HCT116 (cell line): ENCODE results near the gene NEURL3. TPM values are rescaled to one million over a fixed set of nuclear protein-coding genes. Genes with fewer than 3 reads are reported as not detected.

Experiments used
- ATAC-seq: fragments of 200-7000 bp; cut with Tn5 transposase; 2 replicates; pipeline ENCODE4 v1.9.1; 2020; ENCODE audit warnings: mild to moderate bottlenecking, moderate library complexity
- BruUV-seq: library from RNA; stranded (reverse); fragments of 400-500 nt; replicated peaks from 2 replicates; lab custom pipeline; 2021; lab: Mats Ljungman, UMichigan
- CTCF ChIA-PET: fragments of 300-600 bp; sonication (Branson Sonifier 250); formaldehyde crosslinking; loops from one replicate; lab custom pipeline; 2021; ENCODE audit warnings: antibody characterized with exemption; lab: Charles Lee
- POLR2A ChIA-PET: fragments of 300-600, 350-600 bp; sonication (Branson Sonifier 250); formaldehyde crosslinking; loops from one replicate; lab custom pipeline; 2021; ENCODE audit warnings: antibody characterized with exemption; lab: Charles Lee
- RAD21 ChIA-PET, 2 experiments: fragments of 300-600 bp; sonication (Branson Sonifier 250); formaldehyde crosslinking; loops; one replicate each; lab custom pipeline; 2023; ENCODE audit warnings: low total read pairs in 2 of 2; ENCODE audit not compliant: uncharacterized antibody in 2 of 2, unreplicated experiment in 2 of 2, low non-redundant PET in 1 of 2; lab: Charles Lee
- DNase-seq: peaks from one replicate; pipeline ENCODE4 v3.0.0-alpha.2; 2010; ENCODE audit warnings: low read depth, low spot score
- H2AFZ ChIP-seq: fragments of 200-600 bp; shearing (Covaris generic), sonication (generic); 2 replicates; pipeline ENCODE4 v1.6.1; 2017; ENCODE audit warnings: low read depth, mixed run types, mixed read lengths, antibody characterized with exemption, low read length; ENCODE audit not compliant: poor library complexity, severe bottlenecking
- H3K27ac ChIP-seq: 2 replicates; pipeline ENCODE4 v1.5.1; 2012; ENCODE audit warnings: low read depth, low read length
- H3K27me3 ChIP-seq: fragments of 200-600 bp; sonication (generic); 2 replicates; pipeline ENCODE4 v1.6.1; 2016; ENCODE audit warnings: mixed run types, low read length, mixed read lengths; ENCODE audit not compliant: insufficient read depth
- H3K36me3 ChIP-seq, 2 experiments: fragments of 200-500 bp in 1 of 2; fragments of 200-600 bp in 1 of 2; sonication (Bioruptor generic) in 1 of 2; sonication (generic) in 1 of 2; 2 replicates each; pipeline versions ENCODE4 v1.5.1 to v1.6.1; 2014 to 2016; ENCODE audit warnings: low read length in 2 of 2, inconsistent platforms in 1 of 2, mixed read lengths in 1 of 2, mixed run types in 1 of 2; ENCODE audit not compliant: insufficient read depth in 2 of 2, control insufficient read depth in 1 of 2
- H3K4me1 ChIP-seq, 2 experiments: fragments of 200-600 bp in 1 of 2; sonication (generic) in 1 of 2; 2 replicates each; pipeline versions ENCODE4 v1.5.1 to v1.6.1; 2012 to 2017; ENCODE audit warnings: low read length in 2 of 2, inconsistent platforms in 1 of 2, mild to moderate bottlenecking in 1 of 2, mixed read lengths in 1 of 2, mixed run types in 1 of 2, moderate library complexity in 1 of 2; ENCODE audit not compliant: insufficient read depth in 2 of 2, control insufficient read depth in 1 of 2
- H3K4me2 ChIP-seq: fragments of 200-600 bp; sonication (generic); 2 replicates; pipeline ENCODE4 v1.6.1; 2017; ENCODE audit warnings: mixed run types, low read length, mixed read lengths
- H3K4me3 ChIP-seq, 2 experiments: fragments of 200-600 bp in 1 of 2; sonication (generic) in 1 of 2; replicated peaks in 1 of 2; 2 replicates each; pipeline ENCODE4 v1.5.1; 2011 to 2016; ENCODE audit warnings: low read length in 2 of 2, control low read depth in 1 of 2, low read depth in 1 of 2, mild to moderate bottlenecking in 1 of 2, mixed read lengths in 1 of 2, mixed run types in 1 of 2
- H3K79me2 ChIP-seq: fragments of 200-600 bp; sonication (generic); 2 replicates; pipeline ENCODE4 v1.6.1; 2017; ENCODE audit warnings: mild to moderate bottlenecking, mixed run types, low read length, moderate library complexity, mixed read lengths; ENCODE audit not compliant: insufficient read depth
- H3K9ac ChIP-seq: fragments of 200-600 bp; sonication (generic); 2 replicates; pipeline ENCODE4 v1.6.1; 2016; ENCODE audit warnings: low read length, mixed read lengths
- H3K9me2 ChIP-seq: fragments of 200-600 bp; sonication (generic), shearing (Covaris generic); 2 replicates; pipeline ENCODE4 v1.6.1; 2017; ENCODE audit warnings: mixed run types, mild to moderate bottlenecking, moderate library complexity; ENCODE audit not compliant: insufficient read depth
- H3K9me3 ChIP-seq, 2 experiments: fragments of 200-500 bp in 1 of 2; fragments of 200-600 bp in 1 of 2; sonication (Bioruptor generic) in 1 of 2; sonication (generic) in 1 of 2; 2 replicates each; pipeline ENCODE4 v1.6.1; 2014 to 2017; ENCODE audit warnings: low read length in 2 of 2, mixed read lengths in 2 of 2, inconsistent platforms in 1 of 2, low read depth in 1 of 2, mild to moderate bottlenecking in 1 of 2, mixed run types in 1 of 2, moderate library complexity in 1 of 2; ENCODE audit not compliant: control insufficient read depth in 1 of 2, insufficient read depth in 1 of 2
- H4K20me1 ChIP-seq: fragments of 200-600 bp; sonication (generic), shearing (Covaris generic); 2 replicates; pipeline ENCODE4 v1.6.1; 2017; ENCODE audit warnings: mixed run types, mild to moderate bottlenecking, moderate library complexity; ENCODE audit not compliant: insufficient read depth
- ATF3 ChIP-seq: IDR thresholded peaks from 2 replicates; pipeline ENCODE4 v1.6.1; 2012
- CBX3 ChIP-seq: IDR thresholded peaks from 2 replicates; pipeline ENCODE4 v1.6.1; 2012; ENCODE audit warnings: low read depth
- CEBPB ChIP-seq: IDR thresholded peaks from 2 replicates; pipeline ENCODE4 v1.6.1; 2012; ENCODE audit warnings: low read depth
- EZH2 ChIP-seq: fragments of 200-600 bp; sonication (generic); IDR thresholded peaks from 2 replicates; pipeline ENCODE4 v1.6.1; 2017; ENCODE audit warnings: antibody characterized with exemption, mixed run types
- EZH2phosphoT487 ChIP-seq: fragments of 200-600 bp; IDR thresholded peaks from 2 replicates; pipeline ENCODE4 v1.6.1; 2018; ENCODE audit warnings: antibody characterized with exemption, borderline replicate concordance
- JUND ChIP-seq: IDR thresholded peaks from 2 replicates; pipeline ENCODE4 v1.6.1; 2012
- MAX ChIP-seq: IDR thresholded peaks from 2 replicates; pipeline ENCODE4 v1.6.1; 2012
- POLR2AphosphoS5 ChIP-seq: IDR thresholded peaks from 2 replicates; pipeline ENCODE4 v1.6.1; 2011; ENCODE audit warnings: mild to moderate bottlenecking, low read depth, low read length, moderate library complexity
- RAD21 ChIP-seq: IDR thresholded peaks from 2 replicates; pipeline ENCODE4 v1.6.1; 2012; ENCODE audit warnings: low read depth, mild to moderate bottlenecking
- TCF7L2 ChIP-seq: IDR thresholded peaks from 2 replicates; pipeline ENCODE4 v1.7.0; 2011; ENCODE audit warnings: borderline replicate concordance, inconsistent platforms; ENCODE audit not compliant: insufficient read depth, insufficient read length; ENCODE audit errors: extremely low read depth
- YY1 ChIP-seq: IDR thresholded peaks from 2 replicates; pipeline ENCODE4 v1.6.1; 2011; ENCODE audit warnings: low read length, low read depth, moderate library complexity, mild to moderate bottlenecking; ENCODE audit not compliant: insufficient replicate concordance; ENCODE audit errors: extremely low read depth
- ZBTB33 ChIP-seq: IDR thresholded peaks from 2 replicates; pipeline ENCODE4 v1.6.1; 2011; ENCODE audit warnings: mild to moderate bottlenecking, low read length, moderate library complexity; ENCODE audit not compliant: insufficient replicate concordance; ENCODE audit errors: extremely low read depth
- intact Hi-C: fragments of 100-400 bp; cut with micrococcal nuclease; formaldehyde crosslinking; loops from 2 replicates; pipeline ENCODE4 v1.10.0; 2022
- total RNA-seq: library from RNA; stranded (reverse); gene quantifications from one replicate; pipeline ENCODE4 v1.2.1, GENCODE V29; 2021; ENCODE audit not compliant: unreplicated experiment
- TF ChIP-seq, protein P1 (sequence below), 3 experiments: fragments of 200-600 bp in 1 of 3; sonication (generic) in 1 of 3; IDR thresholded peaks in 2 of 3; conservative IDR thresholded peaks in 1 of 3; 2 replicates each; pipeline ENCODE4 v1.5.1; 2012 to 2017; ENCODE audit warnings: low read depth in 2 of 3, low read length in 2 of 3, antibody characterized with exemption in 1 of 3, borderline replicate concordance in 1 of 3, control low read depth in 1 of 3, mild to moderate bottlenecking in 1 of 3, mixed read lengths in 1 of 3, mixed run types in 1 of 3, moderate library complexity in 1 of 3; ENCODE audit not compliant: insufficient read depth in 1 of 3

The NEURL3 gene
- total RNA-seq, 1 experiment from 2014 or later, result not detected

DNA sequence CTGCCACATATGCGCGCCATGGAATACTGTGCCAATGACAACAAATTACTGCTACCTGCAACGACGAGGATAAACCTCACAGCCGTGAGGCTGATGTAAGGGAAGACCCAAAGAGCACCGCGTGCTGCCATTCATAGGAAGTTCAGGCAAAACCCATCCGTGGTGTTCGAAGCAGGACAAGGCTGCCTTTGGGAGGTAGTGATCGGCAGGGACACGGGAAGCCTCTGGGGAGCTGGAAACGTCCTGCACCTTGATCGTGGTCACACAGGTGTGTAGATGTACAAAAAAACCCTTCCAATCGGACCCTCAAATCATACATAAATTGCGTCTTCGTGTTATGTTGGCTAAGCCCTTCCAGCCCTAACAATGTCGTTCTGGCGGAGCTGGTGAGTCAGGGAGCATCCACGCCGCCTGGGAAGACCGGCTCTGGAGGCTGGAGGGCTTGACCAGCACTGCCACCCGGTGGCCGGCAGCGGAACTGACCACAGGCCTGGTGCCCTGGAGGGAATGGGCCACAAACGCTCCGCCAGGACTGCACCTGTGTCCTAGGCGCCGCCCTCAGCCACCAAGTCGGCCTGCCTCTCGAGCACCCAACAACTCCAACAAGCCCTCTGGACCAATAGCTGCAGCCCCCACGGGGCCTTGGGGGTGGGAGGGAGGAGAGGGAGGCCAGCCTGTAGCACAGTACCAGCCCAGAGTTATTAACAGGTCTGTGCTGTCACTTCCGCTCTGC, 4.1 kb upstream of the NEURL3 start:
- peaks cover 17 to 46% of the 10 kb centered on the region in 2 experiments for H3K4me1 ChIP-seq
- BruUV-seq, result no TSS peak
- peak; percentile 77 for DNase-seq
- peak overlapping the region; percentile 45 for H3K4me2 ChIP-seq
- H3K79me2 ChIP-seq, result no peaks in the 10 kb centered on the region
- H3K9ac ChIP-seq, result no peak overlapping the region
- peak; percentile 33 for TF ChIP-seq TCF7L2
- TF ChIP-seq, protein P1, sequence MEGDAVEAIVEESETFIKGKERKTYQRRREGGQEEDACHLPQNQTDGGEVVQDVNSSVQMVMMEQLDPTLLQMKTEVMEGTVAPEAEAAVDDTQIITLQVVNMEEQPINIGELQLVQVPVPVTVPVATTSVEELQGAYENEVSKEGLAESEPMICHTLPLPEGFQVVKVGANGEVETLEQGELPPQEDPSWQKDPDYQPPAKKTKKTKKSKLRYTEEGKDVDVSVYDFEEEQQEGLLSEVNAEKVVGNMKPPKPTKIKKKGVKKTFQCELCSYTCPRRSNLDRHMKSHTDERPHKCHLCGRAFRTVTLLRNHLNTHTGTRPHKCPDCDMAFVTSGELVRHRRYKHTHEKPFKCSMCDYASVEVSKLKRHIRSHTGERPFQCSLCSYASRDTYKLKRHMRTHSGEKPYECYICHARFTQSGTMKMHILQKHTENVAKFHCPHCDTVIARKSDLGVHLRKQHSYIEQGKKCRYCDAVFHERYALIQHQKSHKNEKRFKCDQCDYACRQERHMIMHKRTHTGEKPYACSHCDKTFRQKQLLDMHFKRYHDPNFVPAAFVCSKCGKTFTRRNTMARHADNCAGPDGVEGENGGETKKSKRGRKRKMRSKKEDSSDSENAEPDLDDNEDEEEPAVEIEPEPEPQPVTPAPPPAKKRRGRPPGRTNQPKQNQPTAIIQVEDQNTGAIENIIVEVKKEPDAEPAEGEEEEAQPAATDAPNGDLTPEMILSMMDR (IDR thresholded peaks at IDR 0.05 in 2 of 3, conservative IDR thresholded peaks at IDR 0.05 in 1 of 3; ENCODE audit: borderline replicate concordance in 1 of 3, insufficient read depth in 1 of 3, low read depth in 2 of 3, low read length in 2 of 3), result peak; percentile 93 to 98 (median 97)
- no peak for TF ChIP-seq ZBTB33
- peak; percentile 14 for TF ChIP-seq YY1
- TF ChIP-seq MAX, result peak; percentile 80
- TF ChIP-seq CEBPB, result no peak
- TF ChIP-seq EZH2phosphoT487, result no peak
- TF ChIP-seq JUND, result no peak
- peak; percentile 15; the same call in 1 of the 2 replicates for TF ChIP-seq CBX3
- TF ChIP-seq POLR2AphosphoS5, result no peak
- TF ChIP-seq ATF3, result no peak
- no peak for TF ChIP-seq EZH2
- peak; percentile 98 for TF ChIP-seq RAD21
- TF ChIP-seq, all 23 proteins: peak for 6
- Histone ChIP-seq H3K36me3 (no peaks in the 10 kb centered on the region), H3K4me3 (no peak overlapping the region), H3K27ac (no peak overlapping the region), H4K20me1 (no peaks in the 10 kb centered on the region), H3K9me2 (no peaks in the 10 kb centered on the region), H3K9me3 (no peaks in the 10 kb centered on the region), H2AFZ (peak overlapping the region; percentile 97), H3K27me3 (no peaks in the 10 kb centered on the region; the same call in 1 of the 2 replicates)
- ChIA-PET POLR2A (interaction anchor here (1.8 kb wide), 1 partner anchor 102 kb away, joined by 6 read pairs; no protein-coding TSS in a partner anchor), CTCF (interaction anchor here (0.9 to 4.4 kb wide), 18 partner anchors 9 to 517 kb away, joined by 3 to 140 read pairs (median 5); partner anchors contain the start of genes ASTL, NCAPH and SNRNP200), RAD21 (interaction anchor here (0.6 to 3.0 kb wide), 7 partner anchors 16 to 234 kb away, joined by 3 to 28 read pairs (median 5); no protein-coding TSS in a partner anchor)
- ATAC-seq, result peak; percentile 88
- intact Hi-C loops, result loop anchor here (1.0 to 5.0 kb wide), 5 partner anchors 102 to 237 kb away; partner anchors contain the start of genes NCAPH and SNRNP200
